ENCODE results near the gene WHAMM.
"Not testable (repeated sequence)": the region's sequence is repeated elsewhere in the genome, so short reads cannot be mapped to it uniquely, and the experiment has no call there.

The WHAMM gene

GRCh38 chr15:82803793-82804574 is 5.4 kb upstream of the WHAMM start:
- no peak for DNase-seq

DNA sequence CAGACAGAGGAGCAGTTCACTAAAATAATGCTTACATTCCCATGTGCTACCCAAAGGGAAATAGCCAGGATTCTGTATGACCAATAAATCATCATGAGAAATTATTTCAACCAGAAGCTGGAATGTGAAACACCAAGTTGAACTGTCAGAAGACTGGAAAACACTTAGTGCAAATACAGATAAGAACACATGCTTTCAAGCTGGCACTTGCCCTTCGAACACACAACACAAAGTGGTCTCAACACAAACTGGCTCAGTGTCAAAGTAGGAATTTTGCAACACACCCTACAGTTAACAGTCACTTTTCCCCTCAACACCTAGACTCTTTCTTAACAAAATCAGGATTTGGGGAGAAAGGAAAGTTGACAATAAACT is 4.9 kb upstream of the WHAMM start:
- no peak for DNase-seq

DNA sequence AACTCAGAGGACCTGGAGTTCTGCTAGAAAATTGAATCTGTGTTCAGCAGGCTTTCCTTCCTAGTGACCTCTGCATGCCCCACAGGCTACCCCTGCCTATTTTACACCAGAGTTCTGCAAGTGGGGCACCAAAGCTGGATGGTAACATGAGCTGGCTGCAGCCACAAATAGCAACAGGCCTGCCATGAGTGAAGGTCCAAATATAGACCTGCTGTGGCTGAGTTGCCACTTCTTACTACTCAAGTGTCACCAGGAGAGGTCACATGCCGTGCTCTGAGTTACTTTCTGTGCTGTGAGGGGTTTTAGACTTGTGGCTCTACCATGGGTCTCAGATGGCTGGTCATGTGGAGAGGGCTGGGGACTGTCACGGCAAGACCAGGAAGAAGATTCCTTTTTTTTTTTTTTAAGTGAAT is 3.4 kb upstream of the WHAMM start, which contains the start of gene FSD2:
Gene FSD2, minus strand, starts transcription at position 76 of the 413 bp plus-strand sequence. CDS start 18,679 bp downstream, outside the sequence.
- DNase-seq: no peak

GRCh38 chr15:82807920-82808633 is 1.4 kb upstream of the WHAMM start:
- DNase-seq: no peak

GRCh38 chr15:82808634-82809041 is 790 bp upstream of the WHAMM start:
- DNase-seq: no peak

GRCh38 chr15:82810061-82810889 is 847 bp downstream of the WHAMM start:
- peak in 11 of 58 donors; percentile 19 to 57 (median 42) for DNase-seq

- no peak for DNase-seq
These were observed 1.5 kb downstream of the WHAMM start for GRCh38 chr15:82810890-82811426.

DNA sequence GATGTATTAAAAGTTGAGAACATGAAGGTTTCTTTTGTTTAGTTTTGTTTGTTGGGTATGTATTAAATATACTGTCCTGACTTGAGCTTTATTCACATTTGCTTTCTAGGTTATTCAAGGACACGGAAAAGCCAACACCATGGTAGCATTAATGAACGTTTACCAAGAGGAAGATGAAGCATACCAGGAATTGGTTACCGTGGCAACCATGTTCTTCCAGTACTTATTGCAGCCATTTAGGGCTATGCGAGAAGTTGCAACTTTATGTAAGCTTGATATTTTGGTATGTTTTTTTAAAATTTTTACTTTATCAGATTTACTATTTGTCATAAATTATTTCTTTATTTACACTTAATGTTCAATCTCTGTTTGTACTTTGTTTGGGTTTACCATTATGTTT is 3.6 kb downstream of the WHAMM start:
- no peak for DNase-seq

DNA sequence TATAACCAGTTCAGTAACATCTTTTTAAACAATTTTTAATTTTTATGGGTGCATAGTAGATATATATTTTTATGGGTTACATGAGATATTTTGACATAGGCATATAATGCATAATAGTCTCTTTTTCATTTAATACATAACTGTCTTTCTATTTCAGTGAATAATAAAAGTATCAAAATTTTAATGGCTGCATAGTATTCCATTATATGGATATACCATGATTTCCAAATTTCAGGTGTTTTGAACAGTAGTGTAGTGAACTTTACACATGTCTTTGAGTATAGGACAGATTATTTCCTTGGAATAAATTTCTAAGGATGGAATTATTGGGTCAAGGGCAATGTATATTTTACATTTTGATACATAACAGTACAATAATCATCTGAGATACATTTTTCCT is 10.7 kb downstream of the WHAMM start:
- DNase-seq: no peak

- not testable (repeated sequence) for DNase-seq
These were observed 12.0 kb downstream of the WHAMM start for GRCh38 chr15:82821396-82821795.

DNA sequence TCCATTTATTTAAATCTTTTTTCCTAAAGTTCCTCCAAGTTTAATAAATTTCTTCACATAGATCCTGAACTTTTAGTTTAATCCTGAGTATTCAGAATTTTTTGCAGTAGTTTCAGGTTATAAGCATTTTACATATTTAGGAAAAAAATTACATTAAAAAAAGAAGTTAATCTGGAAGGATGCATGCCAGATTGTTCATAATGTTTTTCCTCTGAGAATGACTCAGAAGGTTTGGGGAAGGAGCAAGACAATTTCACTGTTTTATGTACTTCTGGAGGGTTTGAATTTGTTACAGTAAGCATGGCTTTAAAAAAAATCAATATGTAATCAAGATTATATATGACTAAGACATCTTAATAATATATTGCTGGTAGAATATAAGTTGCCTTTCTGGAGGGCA is 12.4 kb downstream of the WHAMM start:
- not testable (repeated sequence) for DNase-seq

GRCh38 chr15:82823049-82823448 is 13.6 kb downstream of the WHAMM start:
- DNase-seq: no peak

GRCh38 chr15:82828075-82828474 is 18.6 kb downstream of the WHAMM start:
- no peak for DNase-seq

DNA sequence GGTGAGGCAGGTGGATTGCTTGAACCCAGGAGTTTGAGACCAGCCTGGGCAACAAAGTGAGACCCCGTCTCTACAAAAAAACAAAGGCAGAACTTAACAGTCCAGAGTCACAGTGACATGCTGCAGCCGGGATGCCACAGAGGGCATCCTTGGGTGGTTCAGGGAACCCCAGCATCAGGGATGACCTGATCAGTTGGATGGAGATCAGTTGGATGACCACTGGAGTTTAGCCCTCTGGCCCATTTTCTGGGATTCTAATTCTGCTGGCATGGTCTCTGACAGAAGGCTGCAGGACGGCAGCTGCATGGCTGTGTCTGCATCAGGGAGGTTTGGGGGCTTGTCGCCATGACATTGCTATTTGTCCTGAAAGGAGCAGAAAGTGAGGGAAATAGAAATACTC is 19.8 kb downstream of the WHAMM start:
- no peak for DNase-seq

GRCh38 chr15:82830427-82831173 is 21.2 kb downstream of the WHAMM start:
- no peak for DNase-seq

- no peak for DNase-seq
These were observed 22.6 kb downstream of the WHAMM start for GRCh38 chr15:82831894-82832600.

GRCh38 chr15:82832601-82833361 is 23.4 kb downstream of the WHAMM start:
- peak in 5 of 58 donors; percentile 5 to 21 (median 14) for DNase-seq

- DNase-seq: no peak
These were observed 23.9 kb downstream of the WHAMM start for GRCh38 chr15:82833362-82833682.

DNA sequence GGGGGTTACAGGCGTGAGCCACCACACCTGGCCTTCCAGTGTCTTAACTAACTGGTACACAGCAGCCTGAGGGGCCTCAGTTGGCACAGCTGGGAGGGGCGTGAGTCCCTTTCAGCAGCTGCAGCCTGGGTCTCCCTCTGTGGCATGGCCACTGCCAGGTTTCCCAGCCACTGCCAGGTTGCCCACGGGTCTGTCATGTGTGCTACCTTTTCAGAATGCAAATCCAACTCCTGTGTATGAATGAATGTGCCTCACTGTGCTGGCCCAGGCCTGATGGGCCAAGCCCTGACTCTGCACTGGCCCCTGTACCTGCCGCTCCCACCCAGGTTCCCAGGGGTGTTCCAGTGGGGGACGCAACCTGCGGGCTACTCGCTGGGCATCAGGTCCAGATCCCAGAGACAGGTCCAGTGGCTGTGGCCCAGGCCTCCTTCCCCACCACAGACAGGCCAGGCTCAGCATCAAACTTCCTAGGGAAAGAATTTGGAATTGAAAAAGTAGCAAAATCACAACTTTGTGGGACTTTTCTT is 26.0 kb downstream of the WHAMM start:
- no peak for DNase-seq
